Measurements from ENCODE around the gene RPTOR.

RPTOR gene

DNA sequence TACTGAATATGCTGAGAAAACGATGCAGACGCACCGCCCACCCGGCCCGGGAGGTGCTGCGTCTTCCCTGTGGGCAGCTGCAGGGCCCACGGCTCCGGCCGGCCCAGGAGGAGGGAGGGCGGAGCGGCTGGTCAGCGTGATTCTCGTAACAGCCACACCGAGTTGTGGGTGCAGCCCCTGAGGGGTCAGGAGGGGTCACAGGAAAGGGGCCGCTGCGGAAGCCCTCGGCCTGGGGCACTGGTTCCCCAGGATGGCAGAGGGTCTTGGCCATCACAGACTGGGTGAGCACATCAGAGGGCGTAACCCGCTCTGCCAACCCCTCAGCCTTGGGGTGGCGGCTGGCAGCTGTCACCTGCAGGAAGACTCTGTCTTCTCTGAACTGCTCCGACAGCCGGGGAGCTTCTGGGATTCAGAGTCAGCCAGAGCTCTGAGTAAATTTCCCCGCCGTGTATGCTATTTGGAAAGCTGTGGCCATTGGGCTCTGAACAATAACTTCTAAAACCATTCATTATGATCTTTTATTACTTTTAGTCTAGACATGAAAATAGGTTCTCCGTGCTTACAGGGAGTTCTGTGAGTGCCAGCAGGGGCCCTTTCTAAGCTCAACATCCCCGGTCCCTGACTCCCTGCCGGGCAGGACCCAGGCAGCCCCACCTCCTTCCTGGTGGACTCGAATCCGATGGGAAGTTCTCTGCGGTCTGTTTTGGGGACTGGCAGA is 359.6 kb downstream of the RPTOR start:
- DNase-seq = no peak

DNA sequence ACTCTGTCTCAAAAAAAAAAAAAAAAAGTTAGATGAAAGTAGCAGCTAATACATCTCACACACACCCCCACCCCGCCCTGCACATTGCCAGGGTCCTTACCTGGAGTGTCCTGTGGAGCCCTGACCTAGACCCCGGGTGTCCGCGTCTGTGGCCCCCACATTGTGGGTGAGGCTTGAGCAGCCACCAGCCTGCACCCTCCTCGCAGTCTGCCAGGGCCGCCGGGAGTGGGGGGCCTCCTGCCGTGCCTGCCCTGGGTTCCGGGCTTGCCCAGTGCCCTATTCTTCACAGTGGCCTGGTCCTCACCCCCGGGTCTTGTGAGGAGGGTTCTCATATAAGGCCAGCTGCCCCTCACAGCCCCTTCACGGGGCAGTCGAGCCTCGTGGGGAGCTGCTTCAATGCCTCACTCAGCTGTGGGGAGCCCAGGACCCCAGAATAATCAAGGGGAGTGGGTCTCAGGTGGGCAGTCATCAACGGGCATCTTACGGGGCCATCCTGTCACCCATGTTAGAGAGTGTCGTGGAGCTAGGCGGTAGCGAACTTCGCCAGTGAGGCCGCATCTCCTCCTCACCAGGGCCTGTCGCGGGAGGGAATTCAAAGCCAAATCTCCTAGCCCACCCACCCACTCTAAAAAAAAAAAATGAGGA is 361.1 kb downstream of the RPTOR start:
- DNase-seq = no peak

DNA sequence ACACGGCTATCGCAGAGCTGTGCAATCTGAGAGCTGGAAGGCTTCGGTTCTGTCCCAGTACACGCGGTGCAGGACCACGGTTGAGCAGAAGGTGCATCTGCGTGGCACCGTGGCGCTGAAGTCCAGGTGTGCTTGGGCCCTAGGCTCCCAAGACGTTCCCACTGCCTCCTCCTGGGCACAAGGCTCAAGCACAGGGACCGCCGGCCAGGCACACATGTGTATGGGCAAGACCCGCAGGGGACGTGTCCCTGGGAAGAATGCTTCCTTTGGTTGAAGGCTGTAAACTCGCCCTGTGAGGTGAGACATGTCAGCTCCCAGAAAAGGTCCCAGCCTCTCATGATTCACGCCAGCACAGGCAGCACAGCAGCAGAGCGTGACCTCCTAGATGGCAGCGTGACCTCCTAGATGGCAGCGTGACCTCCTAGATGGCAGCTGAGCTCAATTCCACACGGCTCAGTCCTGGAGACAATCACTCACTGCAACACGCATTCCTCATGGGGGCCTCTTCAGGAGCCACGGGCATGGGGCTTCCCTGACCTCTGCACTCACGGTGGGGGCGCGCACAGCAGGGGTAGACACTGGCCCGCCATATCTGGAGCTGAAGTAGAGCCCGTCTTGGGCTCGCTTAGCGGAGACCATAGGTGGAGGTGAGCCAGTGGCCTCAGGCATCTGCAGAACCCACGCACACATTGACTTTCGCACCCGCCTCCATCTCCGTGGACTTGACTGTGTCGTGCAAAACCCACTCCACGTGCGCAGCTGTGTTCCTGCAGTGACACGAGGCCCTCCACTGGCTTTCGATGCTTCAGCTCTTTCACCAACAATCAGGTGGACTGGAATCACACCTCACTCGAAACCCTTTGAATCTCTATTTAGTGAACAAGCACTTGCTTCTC is 362.0 kb downstream of the RPTOR start:
- DNase-seq = no peak

DNA sequence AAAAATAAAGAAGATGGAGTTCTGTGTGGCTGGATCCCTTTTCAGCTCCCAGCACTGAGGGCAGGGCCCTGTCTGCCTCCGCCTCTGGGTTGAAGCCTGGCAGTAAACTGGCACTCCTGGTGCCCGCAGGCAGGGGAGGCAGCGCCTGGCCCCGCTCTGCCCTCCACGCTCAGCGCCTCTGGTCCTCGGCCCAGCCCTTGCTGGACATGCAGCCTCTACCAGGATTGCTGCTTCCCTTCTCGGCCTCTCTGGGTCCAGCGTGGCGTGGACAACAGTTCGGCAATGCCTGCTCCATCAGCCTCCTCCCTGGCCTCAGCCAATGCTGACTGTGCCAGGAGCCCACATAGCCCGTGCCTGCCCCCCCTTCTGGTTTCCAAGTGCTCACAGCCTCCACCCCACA is 362.6 kb downstream of the RPTOR start:
- no peak for DNase-seq

DNA sequence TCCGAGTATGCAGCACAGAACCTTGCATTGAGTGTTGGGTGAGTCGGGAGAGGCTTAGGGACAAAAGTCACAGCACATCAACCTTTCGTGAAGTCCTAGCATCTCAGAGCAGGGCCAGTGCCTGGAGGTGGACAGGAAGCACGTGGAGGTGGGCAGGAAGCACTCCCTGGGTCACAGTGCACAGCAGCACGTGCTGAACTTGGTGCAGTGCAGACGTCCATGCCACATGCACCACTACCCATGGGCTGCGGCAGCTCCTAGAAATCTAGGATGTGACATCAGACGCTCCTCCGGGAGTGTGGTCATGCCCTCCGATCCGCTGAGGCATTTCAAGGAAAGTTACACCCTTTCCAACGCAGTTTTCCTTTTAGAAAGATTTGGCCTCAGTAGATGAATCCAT is 363.6 kb downstream of the RPTOR start:
- no peak for DNase-seq

DNA sequence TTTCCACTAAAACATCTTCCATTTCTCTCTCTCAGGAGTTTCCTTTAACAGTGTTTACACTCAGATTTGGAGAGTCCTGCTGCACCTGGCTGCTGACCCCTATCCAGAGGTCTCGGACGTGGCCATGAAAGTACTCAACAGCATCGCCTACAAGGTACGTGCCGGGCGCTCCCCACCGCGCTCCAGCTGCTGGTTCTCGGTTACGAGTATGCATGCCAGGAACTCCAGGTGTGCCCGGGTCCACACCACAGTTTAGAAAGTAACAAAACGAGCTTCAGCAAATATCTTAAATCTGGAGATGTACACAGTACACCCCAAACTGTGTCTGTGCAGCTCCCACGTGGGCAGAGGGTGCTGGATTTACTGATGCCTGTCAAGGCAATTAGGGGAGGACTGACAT is 364.1 kb downstream of the RPTOR start:
- no peak for DNase-seq

DNA sequence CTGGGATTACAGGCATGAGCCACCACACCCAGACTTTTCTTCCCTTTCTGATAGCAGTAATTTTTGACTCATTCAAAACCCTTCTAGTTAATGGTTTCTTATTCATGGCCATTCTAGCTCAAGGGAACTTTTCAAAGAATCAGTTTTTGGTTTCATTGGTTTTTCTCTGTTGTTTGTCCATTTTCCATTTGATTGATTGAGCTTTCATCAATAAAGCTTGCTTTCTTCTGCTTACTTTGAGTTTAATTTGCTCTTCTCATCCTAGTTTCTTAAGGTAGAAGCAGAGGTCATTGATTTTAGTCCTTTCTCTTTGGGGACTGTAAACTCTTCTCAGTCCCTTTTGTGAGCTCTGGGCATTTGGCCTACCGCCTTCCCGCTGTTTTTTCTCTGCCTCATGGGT is 365.0 kb downstream of the RPTOR start:
- DNase-seq = no peak

DNA sequence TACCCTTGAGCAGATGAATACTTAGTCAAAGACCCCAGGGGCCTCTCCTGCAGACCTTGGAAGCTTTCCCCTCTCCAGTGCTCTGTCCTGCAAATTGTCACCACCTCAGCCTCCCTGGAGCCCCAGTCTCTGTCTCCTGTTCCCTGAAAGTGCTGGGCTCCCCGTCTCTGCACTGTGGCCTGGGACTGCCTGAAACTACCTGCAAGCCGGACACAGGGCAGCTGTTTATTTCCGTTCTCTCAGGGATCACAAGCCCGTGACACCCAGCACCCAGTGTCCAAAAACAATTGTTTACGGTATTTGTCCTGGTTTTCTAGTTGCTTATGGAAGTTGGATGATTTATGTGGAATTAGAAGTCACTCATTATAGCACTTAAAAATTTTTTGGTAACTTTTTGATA is 365.4 kb downstream of the RPTOR start:
- no peak for DNase-seq

DNA sequence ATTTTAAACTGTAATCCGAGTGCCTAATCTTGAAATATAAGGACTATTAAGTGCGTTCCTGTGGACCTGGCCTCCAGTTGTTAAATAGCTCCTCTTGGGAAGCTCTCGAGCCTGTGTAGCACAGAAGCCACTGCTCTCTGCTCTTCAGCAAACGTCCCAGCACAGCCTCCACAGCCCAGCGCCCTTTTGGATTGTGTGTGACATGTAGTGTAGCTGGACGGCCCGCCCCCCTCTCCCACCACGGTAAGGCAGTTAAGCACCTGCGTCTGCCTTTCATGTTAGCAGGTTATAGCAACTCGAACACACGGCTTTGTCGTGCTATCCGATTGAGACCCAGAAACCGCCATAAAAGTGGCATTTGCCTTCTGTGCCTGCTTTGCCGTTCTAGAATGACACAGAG is 367.8 kb downstream of the RPTOR start:
- DNase-seq = no peak

DNA sequence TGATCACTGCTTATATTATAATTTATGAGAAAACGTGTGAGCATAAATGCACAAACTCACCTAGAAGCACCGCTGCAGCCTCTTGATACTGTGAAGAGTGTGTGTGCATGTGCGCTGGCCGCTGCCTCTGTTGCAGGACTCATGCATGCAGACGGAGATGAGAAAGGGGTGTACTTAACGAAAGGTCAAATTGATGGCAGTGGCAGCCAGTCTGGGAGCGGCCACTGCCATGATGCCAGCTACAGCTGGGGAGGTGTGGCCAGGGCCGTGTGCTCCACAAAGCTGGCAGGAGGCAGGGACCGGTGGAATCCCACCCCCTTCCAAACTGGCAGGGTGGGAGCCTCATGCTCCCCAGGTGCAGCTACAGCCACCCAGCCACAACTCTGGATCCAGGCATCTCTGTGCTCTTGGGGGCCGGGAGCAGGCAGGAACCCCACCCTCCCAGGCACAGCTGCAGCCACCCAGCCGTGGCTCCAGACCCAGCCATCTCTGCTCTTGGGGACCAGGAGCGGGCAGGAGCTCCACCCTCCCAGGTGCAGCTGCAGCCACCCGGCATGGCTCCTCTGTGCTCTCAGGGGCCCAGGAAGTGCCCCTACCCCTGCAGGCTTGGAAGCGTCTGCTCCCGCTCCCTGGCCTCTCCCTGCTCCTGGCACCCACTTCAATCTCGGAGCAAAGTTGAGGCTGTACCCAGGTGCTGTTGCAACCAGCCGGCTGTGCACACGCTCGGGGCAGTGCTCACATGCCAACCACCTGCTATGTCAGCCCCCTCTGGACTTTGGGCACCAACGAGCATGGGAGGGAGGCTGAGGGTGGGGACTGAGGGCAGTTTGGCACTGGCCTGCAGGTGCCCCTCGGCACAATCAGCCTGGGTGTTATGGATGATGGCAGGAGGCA is 369.5 kb downstream of the RPTOR start:
- DNase-seq = no peak

DNA sequence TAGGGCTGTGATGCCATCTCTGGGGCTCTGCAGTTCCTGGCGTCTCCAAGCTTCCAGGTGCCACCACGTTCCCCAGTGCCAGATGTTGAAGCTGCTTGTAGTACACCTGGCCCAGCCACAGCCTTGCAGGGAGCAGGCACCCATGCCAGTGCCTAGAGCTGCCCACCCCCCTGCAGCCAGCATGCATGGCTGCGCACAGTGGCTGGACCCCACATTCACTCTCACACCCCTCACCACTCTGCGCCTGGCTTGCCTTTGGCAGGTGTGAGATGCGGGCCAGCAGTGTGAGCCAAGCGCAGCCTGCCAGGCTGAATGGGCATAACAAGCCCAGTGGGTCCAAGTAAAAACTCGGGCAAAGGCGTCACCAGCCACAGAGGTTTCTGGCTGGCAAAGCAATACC is 371.6 kb downstream of the RPTOR start:
- no peak for DNase-seq

DNA sequence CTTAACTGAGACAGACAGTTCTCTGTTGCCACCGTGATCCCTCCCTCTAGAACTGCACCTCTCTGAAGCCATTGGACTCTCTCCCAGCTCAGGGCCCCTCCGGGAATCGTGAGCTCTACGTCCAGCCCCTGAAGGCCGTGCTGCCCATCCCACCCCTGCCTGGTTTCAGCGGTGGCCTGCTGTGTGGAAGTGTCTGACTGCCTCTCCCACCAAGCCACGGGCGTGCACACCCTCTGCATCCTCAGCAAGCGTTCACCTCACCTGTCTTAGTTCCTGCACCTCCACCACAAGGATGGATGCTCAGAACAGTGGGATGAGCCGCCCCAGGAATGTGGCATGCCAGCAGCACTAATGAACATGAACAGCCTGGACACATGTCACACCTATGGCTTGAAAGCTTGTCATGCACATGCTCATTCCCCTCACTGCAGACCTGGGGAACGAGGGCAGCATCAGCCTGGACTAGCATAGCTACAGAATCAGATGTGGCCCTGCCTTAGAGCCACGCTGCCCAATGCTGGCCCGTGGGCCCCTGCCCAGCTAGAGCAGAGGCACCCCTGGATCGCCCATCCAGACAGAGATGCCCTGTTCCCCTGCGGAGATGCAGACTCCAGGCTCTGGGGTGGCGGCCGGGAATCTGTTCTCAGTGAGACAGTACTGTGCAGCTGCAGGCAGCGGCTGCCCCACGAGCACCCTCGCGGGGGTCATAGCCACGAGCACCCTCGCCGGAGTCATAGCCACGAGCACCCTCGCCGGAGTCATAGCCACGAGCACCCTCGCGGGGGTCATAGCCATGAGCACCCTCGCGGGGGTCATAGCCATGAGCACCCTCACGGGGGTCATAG is 373.3 kb downstream of the RPTOR start:
- no peak for DNase-seq

DNA sequence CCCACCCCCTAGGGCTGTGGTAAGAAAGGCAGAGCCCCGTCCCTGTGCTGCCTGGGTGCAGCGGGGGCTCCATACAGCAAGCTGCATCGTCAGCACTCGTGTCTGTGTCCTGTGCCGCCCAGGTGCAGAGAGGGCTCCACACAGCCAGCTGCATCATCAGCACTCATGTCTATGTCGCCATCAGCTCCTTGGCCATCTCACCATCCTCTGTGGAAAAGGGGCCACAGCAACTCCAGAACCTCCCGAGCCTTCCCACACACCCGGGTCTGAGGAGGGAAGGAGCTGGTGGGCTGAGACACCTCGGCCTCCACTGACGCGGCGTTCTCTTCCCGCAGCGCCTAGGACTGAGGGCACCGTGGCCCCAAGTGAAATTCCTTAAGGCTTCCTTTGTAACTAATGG is 374.1 kb downstream of the RPTOR start:
- DNase-seq = no peak

DNA sequence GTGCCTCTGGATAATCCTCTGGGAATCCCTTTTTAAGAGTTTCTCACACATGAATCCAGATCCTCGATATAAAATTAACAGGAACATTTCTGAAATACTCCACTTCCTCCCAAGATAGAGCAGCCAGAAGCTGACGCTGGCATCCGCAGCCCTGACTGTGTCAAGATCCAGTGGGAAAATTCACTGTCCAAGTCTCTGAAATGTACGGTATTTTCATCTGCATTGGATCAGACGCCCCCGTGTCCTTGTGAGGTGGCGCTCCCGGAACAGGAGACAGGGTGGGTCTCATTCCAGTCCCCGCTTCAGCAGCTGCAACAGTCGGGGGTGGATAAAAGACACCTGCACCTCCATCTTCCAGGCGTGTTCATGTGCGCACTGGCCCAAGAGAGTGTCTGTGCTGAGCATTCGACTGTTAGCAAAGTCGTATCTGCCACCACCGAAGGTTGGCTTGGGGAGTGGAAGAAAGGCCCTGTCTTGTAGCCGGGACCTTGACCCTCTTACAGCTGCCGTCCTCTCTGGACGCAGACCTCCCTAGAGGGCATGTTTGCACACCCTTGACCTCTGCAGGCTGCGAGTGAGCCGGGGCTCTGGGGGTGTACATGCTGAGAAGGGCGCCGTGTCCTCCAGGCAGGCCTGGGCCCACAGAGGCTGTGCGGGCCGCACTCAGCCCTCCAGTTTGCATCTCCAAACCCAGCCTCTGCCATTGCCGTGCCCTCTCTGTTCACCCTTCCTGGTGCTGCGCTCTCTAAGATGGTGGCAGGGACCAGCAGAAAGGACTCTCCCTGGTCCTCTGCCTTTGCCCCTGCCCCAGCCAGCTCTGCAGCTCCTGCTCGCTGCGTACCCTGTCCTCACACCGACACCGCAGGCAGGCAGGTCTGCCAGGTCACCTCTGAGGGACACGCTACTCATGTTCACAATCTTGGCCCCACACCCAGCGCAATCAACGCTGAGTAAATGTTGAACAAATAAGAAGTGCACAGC is 375.0 kb downstream of the RPTOR start:
- DNase-seq = no peak

DNA sequence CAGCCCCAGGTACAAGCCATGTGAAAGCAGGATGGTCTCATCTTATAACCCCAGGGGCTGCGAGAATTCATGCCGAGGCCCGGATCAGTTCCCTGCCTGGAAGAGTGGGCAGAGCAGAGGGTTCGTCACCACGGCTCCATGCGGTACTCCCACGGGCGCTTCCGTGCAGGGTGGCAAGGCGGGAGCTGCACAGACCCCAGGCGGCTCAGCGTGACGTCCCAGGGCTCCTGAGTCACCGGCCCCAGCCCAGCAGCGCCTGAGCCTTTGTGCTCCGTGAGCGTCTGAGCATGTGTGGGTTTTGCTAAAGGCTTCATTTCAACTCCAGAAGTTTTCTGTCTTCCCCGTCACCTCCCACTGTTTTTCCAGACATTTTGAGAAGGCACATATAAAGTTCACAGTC is 375.8 kb downstream of the RPTOR start:
- DNase-seq = no peak

DNA sequence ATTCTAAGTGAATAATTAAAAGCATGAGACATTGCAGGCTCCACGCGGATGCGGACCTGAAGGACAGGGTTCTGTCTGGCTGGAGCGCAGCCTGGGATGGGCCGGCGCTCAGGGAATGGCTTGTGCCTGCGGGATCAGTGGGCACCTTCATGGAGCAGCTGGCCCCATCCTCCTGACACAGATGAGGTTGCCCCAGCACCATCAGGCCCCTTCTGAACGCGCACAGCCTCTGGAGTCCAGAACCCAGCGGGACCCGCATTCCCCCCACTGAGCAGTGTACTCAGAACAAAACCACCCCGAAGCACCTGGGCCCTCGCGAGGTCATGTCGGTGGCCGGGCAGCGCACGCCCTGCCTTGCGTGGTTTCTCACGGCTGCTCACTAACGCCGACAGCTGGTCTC is 376.5 kb downstream of the RPTOR start:
- DNase-seq = no peak

DNA sequence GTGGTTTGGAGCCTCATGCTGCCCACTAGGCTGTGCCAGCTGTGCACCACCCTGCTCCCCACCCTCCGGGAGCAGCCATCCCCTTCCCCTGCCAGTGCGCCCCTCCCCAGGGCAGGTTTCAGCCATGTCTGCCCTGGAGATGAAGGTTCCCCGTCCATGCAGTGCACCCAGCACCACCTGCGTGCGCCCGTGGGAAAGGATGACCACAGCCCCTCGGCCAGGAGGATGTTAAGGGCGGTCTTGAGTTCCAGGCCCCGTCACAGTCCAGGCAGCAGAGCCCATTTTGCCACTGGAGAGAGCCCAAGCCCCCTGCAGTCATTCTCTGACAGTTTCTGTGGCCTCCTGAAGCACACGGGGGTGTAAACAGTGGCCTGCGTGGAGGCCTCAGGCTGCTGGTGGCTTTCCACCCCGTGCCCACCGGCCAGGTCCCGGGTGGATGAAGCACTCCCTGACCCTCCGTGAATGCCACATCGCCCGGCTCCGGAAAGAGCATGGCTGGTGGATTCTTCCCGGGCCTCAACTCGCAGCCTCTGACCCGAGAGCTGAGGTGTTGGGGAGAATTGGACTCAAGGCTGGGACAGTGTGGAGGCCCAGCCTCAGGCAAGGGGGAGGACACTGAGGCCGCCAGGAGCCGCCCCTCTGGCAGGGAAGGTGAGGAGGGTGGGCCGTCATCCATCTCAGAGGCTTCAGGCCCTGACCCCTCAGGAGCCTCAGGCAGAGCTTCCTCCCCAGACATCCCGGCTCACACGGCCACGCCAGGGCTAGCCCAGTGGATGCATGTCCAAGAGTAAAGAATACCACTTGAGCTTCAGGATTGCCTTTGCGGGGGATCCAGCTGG is 377.3 kb downstream of the RPTOR start:
- no peak for DNase-seq

DNA sequence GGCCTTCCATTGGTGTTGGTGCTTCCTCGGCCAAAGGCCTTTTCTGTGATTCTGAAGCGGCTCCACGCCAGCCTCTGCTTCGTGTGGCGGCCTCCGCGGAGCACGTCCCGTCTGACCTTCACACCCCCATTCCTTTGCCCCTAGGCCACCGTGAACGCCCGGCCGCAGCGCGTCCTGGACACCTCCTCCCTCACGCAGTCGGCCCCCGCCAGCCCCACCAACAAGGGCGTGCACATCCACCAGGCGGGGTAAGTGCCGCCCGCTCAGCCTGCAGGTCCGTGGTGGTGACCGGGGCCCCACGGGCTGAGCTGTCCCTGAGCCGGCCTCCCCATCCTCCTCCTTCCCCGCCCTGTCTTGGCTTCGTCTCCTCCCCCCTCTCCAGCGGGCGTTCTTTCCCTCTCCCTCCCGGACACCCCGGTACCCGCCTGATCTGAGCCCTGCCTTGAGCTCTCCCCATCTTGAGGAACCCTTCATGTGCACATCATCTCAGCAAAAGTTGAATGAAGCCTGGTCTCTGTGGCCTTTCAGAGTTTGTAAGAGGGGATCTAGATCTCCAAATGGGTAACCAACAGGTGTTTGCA is 378.0 kb downstream of the RPTOR start:
- no peak for DNase-seq

Measured in NCI-H1694 (cell line).